Neural cell (in vitro differentiated cells): ENCODE measurements around the gene STX4. TPM values are rescaled to one million over a fixed set of nuclear protein-coding genes. Genes with fewer than 3 reads are reported as not detected.

Source experiments
- H2AFZ ChIP-seq: fragments of 200-600, 300-800 bp; sonication (generic), shearing (Covaris generic); 2 replicates; pipeline ENCODE4 v1.6.0; 2014; ENCODE audit warnings: low read depth, mild to moderate bottlenecking, antibody characterized with exemption, low read length, moderate library complexity
- H3F3A ChIP-seq: fragments of 200-600 bp; shearing (Covaris generic); 2 replicates; pipeline ENCODE4 v1.6.1; 2016; ENCODE audit warnings: mild to moderate bottlenecking, moderate library complexity, mixed read lengths, antibody characterized with exemption, low read length; ENCODE audit not compliant: insufficient read depth, poor library complexity, severe bottlenecking
- H3K27ac ChIP-seq: fragments of 200-600, 300-800 bp; sonication (generic), shearing (Covaris generic); 2 replicates; pipeline ENCODE4 v1.5.1; 2014; ENCODE audit warnings: mild to moderate bottlenecking, low read length, moderate library complexity
- H3K27me3 ChIP-seq: fragments of 300-800, 200-600 bp; sonication (generic), shearing (Covaris generic); 2 replicates; pipeline ENCODE4 v1.6.0; 2014; ENCODE audit warnings: mild to moderate bottlenecking, low read depth, low read length, moderate library complexity; ENCODE audit not compliant: insufficient read depth
- H3K36me3 ChIP-seq: fragments of 300-800, 200-600 bp; sonication (generic), shearing (Covaris generic); 2 replicates; pipeline ENCODE4 v1.5.1; 2014; ENCODE audit warnings: mild to moderate bottlenecking, antibody characterized with exemption, low read length, moderate library complexity; ENCODE audit not compliant: insufficient read depth
- H3K4me2 ChIP-seq: fragments of 300-800, 200-600 bp; sonication (generic), shearing (Covaris generic); 2 replicates; pipeline ENCODE4 v1.6.0; 2014; ENCODE audit warnings: mild to moderate bottlenecking, low read length
- H3K4me3 ChIP-seq: fragments of 300-800, 200-600 bp; sonication (generic), shearing (Covaris generic); 2 replicates; pipeline ENCODE4 v1.5.1; 2014; ENCODE audit warnings: mild to moderate bottlenecking, low read length, moderate library complexity
- H3K79me2 ChIP-seq: fragments of 200-600 bp; shearing (Covaris generic); replicated peaks from 2 replicates; pipeline ENCODE4 v1.6.0; 2014; ENCODE audit warnings: mild to moderate bottlenecking, low read length, moderate library complexity; ENCODE audit not compliant: insufficient read depth
- H3K9ac ChIP-seq: fragments of 300-800, 200-600 bp; sonication (generic), shearing (Covaris generic); 2 replicates; pipeline ENCODE4 v1.6.1; 2016; ENCODE audit warnings: mild to moderate bottlenecking, low read length, mixed read lengths
- H3K9me2 ChIP-seq: fragments of 200-600 bp; shearing (Covaris generic); 2 replicates; pipeline ENCODE4 v1.6.1; 2016; ENCODE audit warnings: mild to moderate bottlenecking, low read length, mixed read lengths; ENCODE audit not compliant: insufficient read depth
- H3K9me3 ChIP-seq: fragments of 200-600, 300-800 bp; sonication (generic), shearing (Covaris generic); 2 replicates; pipeline ENCODE4 v1.6.1; 2016; ENCODE audit warnings: mild to moderate bottlenecking, mixed run types, low read length, moderate library complexity, mixed read lengths
- H4K20me1 ChIP-seq: fragments of 200-600 bp; shearing (Covaris generic); 2 replicates; pipeline ENCODE4 v1.6.1; 2016; ENCODE audit warnings: mild to moderate bottlenecking, mixed run types; ENCODE audit not compliant: insufficient read depth
- EP300 ChIP-seq: fragments of 450-650 bp; conservative IDR thresholded peaks from 2 replicates; pipeline ENCODE4 v1.6.1; 2014; ENCODE audit warnings: antibody characterized with exemption, mild to moderate bottlenecking, moderate library complexity; ENCODE audit not compliant: poor library complexity, severe bottlenecking
- EZH2 ChIP-seq: fragments of 200-600, 300-800 bp; shearing (Covaris generic), sonication (generic); IDR thresholded peaks from 2 replicates; pipeline ENCODE4 v1.6.1; 2014; ENCODE audit warnings: antibody characterized with exemption, low read length, borderline replicate concordance, mild to moderate bottlenecking; ENCODE audit not compliant: insufficient read depth, poor library complexity, severe bottlenecking
- MXI1 ChIP-seq: fragments of 450-650 bp; conservative IDR thresholded peaks from 2 replicates; pipeline ENCODE4 v1.6.1; 2014; ENCODE audit warnings: antibody characterized with exemption, mild to moderate bottlenecking; ENCODE audit not compliant: poor library complexity, severe bottlenecking
- POLR2AphosphoS5 ChIP-seq: IDR thresholded peaks from 2 replicates; pipeline ENCODE4 v1.6.1; 2012
- RAD21 ChIP-seq: fragments of 450-650 bp; conservative IDR thresholded peaks from 2 replicates; pipeline ENCODE4 v1.6.1; 2014; ENCODE audit warnings: antibody characterized with exemption, mild to moderate bottlenecking, moderate library complexity
- SMC3 ChIP-seq: fragments of 450-650 bp; conservative IDR thresholded peaks from 2 replicates; pipeline ENCODE4 v1.6.1; 2014; ENCODE audit warnings: antibody characterized with exemption, mild to moderate bottlenecking, moderate library complexity; ENCODE audit not compliant: poor library complexity
- TAF1 ChIP-seq: IDR thresholded peaks from 2 replicates; pipeline ENCODE4 v1.6.1; 2012; ENCODE audit warnings: low read depth
- polyA plus RNA-seq: library from polyadenylated mRNA; depleted of rRNA; stranded (reverse); fragments of >200 nt; gene quantifications from 2 replicates; pipeline ENCODE4 v1.2.3, GENCODE V29; 2014
- TF ChIP-seq, protein P1 (sequence below): IDR thresholded peaks from 2 replicates; pipeline ENCODE4 v1.6.1; 2012; ENCODE audit warnings: borderline replicate concordance
- TF ChIP-seq, protein P2 (sequence below): fragments of 450-650 bp; IDR thresholded peaks from 2 replicates; pipeline ENCODE4 v1.5.1; 2014; ENCODE audit warnings: antibody characterized with exemption, mild to moderate bottlenecking, moderate library complexity; ENCODE audit not compliant: poor library complexity, severe bottlenecking

The STX4 gene
- polyA plus RNA-seq, 1 donor from 2014 or later = 32.2 TPM

DNA sequence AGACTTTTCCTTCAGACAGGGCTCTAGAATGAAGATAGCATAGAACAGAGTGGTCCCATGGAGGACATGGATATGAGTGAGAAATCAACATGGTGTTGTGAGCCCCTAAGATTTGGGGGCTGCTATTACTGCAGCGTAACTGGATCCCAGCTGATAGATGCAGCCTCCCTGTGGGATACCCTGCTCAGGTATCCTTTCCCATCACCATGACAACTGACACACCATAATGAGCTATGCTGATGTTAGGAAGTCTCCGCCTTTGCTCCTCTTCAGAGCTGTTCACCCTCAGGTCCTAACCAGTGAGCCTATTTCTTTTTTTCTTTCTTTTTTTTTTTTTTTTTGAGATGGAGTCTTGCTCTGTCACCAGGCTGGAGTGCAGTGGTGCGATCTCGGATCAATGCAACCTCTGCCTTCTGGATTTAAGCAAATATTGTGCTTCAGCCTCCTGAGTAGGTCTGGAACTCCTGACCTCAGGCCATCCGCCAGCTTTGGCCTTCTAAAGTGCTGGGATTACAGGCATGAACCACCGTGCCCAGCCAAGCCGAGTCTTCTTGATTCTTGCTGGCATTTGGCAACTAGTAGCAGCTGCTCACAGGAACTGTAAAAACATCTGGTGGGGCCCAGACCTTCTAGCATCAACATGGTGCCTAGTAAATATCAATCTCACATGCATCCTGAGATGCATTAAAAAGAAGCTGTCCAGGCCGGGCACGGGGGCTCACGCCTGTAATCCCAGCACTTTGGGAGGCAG, 17.1 kb downstream of the STX4 start:
- H3K4me2 ChIP-seq = no peak overlapping the region
- H3K36me3 ChIP-seq = no peaks in the 10 kb centered on the region
- H3K9me2 ChIP-seq = no peaks in the 10 kb centered on the region

DNA sequence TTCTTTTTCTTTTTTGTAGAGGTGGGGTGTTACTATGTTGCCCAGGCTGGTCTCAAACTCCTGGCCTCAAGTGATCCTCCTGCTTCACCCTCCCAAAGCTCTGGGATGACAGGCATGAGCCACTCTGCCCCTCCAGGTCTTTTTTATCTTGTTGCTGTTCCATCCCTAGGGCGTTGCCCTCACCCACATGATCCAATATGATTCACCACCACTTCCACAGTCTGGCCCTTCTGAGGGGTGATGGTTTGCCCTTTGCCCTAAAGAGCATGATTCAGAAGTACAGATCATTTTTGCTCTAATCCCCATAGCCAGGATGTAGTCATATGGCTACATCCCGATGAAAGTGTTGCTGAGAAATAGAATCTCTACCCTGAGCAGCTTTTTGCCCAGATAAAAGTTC, 18.8 kb downstream of the STX4 start:
- no peaks in the 10 kb centered on the region for H3F3A ChIP-seq
- H3K4me2 ChIP-seq = no peak overlapping the region
- no peak overlapping the region for H3K27ac ChIP-seq
- no peak overlapping the region for H3K9ac ChIP-seq
- H4K20me1 ChIP-seq = no peaks in the 10 kb centered on the region
- H3K4me3 ChIP-seq = no peak overlapping the region
- H3K27me3 ChIP-seq = no peaks in the 10 kb centered on the region
- no peak overlapping the region for H2AFZ ChIP-seq
- TF ChIP-seq RAD21 = no peak
- no peak for TF ChIP-seq EP300
- no peak for TF ChIP-seq MXI1
- no peak for TF ChIP-seq TAF1
- TF ChIP-seq, protein P1, sequence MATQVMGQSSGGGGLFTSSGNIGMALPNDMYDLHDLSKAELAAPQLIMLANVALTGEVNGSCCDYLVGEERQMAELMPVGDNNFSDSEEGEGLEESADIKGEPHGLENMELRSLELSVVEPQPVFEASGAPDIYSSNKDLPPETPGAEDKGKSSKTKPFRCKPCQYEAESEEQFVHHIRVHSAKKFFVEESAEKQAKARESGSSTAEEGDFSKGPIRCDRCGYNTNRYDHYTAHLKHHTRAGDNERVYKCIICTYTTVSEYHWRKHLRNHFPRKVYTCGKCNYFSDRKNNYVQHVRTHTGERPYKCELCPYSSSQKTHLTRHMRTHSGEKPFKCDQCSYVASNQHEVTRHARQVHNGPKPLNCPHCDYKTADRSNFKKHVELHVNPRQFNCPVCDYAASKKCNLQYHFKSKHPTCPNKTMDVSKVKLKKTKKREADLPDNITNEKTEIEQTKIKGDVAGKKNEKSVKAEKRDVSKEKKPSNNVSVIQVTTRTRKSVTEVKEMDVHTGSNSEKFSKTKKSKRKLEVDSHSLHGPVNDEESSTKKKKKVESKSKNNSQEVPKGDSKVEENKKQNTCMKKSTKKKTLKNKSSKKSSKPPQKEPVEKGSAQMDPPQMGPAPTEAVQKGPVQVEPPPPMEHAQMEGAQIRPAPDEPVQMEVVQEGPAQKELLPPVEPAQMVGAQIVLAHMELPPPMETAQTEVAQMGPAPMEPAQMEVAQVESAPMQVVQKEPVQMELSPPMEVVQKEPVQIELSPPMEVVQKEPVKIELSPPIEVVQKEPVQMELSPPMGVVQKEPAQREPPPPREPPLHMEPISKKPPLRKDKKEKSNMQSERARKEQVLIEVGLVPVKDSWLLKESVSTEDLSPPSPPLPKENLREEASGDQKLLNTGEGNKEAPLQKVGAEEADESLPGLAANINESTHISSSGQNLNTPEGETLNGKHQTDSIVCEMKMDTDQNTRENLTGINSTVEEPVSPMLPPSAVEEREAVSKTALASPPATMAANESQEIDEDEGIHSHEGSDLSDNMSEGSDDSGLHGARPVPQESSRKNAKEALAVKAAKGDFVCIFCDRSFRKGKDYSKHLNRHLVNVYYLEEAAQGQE = no peak
- no peak for TF ChIP-seq POLR2AphosphoS5
- no peak for TF ChIP-seq SMC3
- TF ChIP-seq, protein P2, sequence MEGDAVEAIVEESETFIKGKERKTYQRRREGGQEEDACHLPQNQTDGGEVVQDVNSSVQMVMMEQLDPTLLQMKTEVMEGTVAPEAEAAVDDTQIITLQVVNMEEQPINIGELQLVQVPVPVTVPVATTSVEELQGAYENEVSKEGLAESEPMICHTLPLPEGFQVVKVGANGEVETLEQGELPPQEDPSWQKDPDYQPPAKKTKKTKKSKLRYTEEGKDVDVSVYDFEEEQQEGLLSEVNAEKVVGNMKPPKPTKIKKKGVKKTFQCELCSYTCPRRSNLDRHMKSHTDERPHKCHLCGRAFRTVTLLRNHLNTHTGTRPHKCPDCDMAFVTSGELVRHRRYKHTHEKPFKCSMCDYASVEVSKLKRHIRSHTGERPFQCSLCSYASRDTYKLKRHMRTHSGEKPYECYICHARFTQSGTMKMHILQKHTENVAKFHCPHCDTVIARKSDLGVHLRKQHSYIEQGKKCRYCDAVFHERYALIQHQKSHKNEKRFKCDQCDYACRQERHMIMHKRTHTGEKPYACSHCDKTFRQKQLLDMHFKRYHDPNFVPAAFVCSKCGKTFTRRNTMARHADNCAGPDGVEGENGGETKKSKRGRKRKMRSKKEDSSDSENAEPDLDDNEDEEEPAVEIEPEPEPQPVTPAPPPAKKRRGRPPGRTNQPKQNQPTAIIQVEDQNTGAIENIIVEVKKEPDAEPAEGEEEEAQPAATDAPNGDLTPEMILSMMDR = no peak
- TF ChIP-seq EZH2 = no peak
- H3K79me2 ChIP-seq = no peaks in the 10 kb centered on the region
- H3K9me2 ChIP-seq = no peaks in the 10 kb centered on the region
- no peaks in the 10 kb centered on the region for H3K9me3 ChIP-seq
- no peaks in the 10 kb centered on the region for H3K36me3 ChIP-seq

More for the DNA sequence above, 17.1 kb downstream of the STX4 start:
- TF ChIP-seq, protein P2 = no peak
- TF ChIP-seq EZH2 = no peak
- no peak for TF ChIP-seq RAD21
- TF ChIP-seq TAF1 = no peak
- TF ChIP-seq POLR2AphosphoS5 = no peak
- no peak for TF ChIP-seq MXI1
- TF ChIP-seq EP300 = no peak
- TF ChIP-seq, protein P1 = no peak
- TF ChIP-seq SMC3 = no peak
- Histone ChIP-seq H3K9ac (no peak overlapping the region), H3K27ac (no peak overlapping the region), H3K4me3 (peak overlapping the region; percentile 15), H3K9me3 (no peaks in the 10 kb centered on the region), H3K79me2 (no peaks in the 10 kb centered on the region), H2AFZ (no peak overlapping the region), H3F3A (no peaks in the 10 kb centered on the region), H4K20me1 (no peaks in the 10 kb centered on the region), H3K27me3 (no peaks in the 10 kb centered on the region)
